Neutrophil (primary cell): Measurements from ENCODE around the gene FAM117A.

Experiments used
- H3K27ac ChIP-seq: fragments of 200-600 bp; sonication (generic); 2 replicates; pipeline ENCODE4 v1.5.1; 2016; ENCODE audit warnings: mild to moderate bottlenecking, moderate library complexity
- H3K27me3 ChIP-seq: fragments of 200-600 bp; sonication (generic); 2 replicates; pipeline ENCODE4 v1.6.0; 2016; ENCODE audit warnings: mild to moderate bottlenecking
- H3K36me3 ChIP-seq: fragments of 200-600 bp; sonication (generic); 2 replicates; pipeline ENCODE4 v1.5.1; 2017
- H3K4me1 ChIP-seq, 2 experiments: fragments of 200-600 bp in 1 of 2; sonication (generic) in 1 of 2; 1 replicate in 1 of 2; 2 replicates in 1 of 2; pipeline versions ENCODE4 v1.5.1 to v1.6.1; 2013 to 2016; ENCODE audit warnings: low read depth in 1 of 2, low read length in 1 of 2, mild to moderate bottlenecking in 1 of 2, moderate library complexity in 1 of 2; ENCODE audit not compliant: control insufficient read depth in 1 of 2, insufficient read depth in 1 of 2
- H3K4me3 ChIP-seq, 2 experiments: fragments of 200-600 bp in 1 of 2; sonication (generic) in 1 of 2; 1 replicate in 1 of 2; 2 replicates in 1 of 2; pipeline ENCODE4 v1.5.1; 2013 to 2016; ENCODE audit warnings: low read depth in 1 of 2, low read length in 1 of 2, mild to moderate bottlenecking in 1 of 2, moderate library complexity in 1 of 2
- H3K9me3 ChIP-seq: fragments of 200-600 bp; sonication (generic); 2 replicates; pipeline ENCODE4 v1.5.1; 2016
- CTCF ChIP-seq: fragments of 200-600 bp; sonication (generic); IDR thresholded peaks from 2 replicates; pipeline ENCODE4 v1.5.1; 2016; ENCODE audit warnings: antibody characterized with exemption

Gene FAM117A

GRCh38 chr17:49763735-49764558, at the start of gene FAM117A:
TSS of gene FAM117A (minus strand) at chr17:49764131. CDS start at chr17:49764087, 44 bp downstream.
- Histone ChIP-seq H3K36me3 (no peaks in the 10 kb centered on the region), H3K9me3 (no peaks in the 10 kb centered on the region), H3K4me3 (peak within 1 kb of the TSS; percentile 75 to 79), H3K4me1 (peaks cover 24 to 32% of the 10 kb centered on the region in 2 experiments), H3K27ac (peak within 1 kb of the TSS; percentile 78), H3K27me3 (no peaks in the 10 kb centered on the region)
- no peak for TF ChIP-seq CTCF

GRCh38 chr17:49809056-49809455, 45.1 kb upstream of the FAM117A start:
- no peak overlapping the region for H3K27ac ChIP-seq
- no peak overlapping the region for H3K4me3 ChIP-seq
- no peak for TF ChIP-seq CTCF
- peaks cover 95% of the 10 kb centered on the region for H3K36me3 ChIP-seq
- no peaks in the 10 kb centered on the region for H3K9me3 ChIP-seq
- no peaks in the 10 kb centered on the region for H3K4me1 ChIP-seq
- H3K27me3 ChIP-seq = no peaks in the 10 kb centered on the region

- Histone ChIP-seq H3K27ac (no peak overlapping the region), H3K27me3 (no peaks in the 10 kb centered on the region), H3K4me3 (no peak overlapping the region), H3K36me3 (peaks cover 81% of the 10 kb centered on the region), H3K4me1 (no peaks in the 10 kb centered on the region), H3K9me3 (no peaks in the 10 kb centered on the region)
- no peak for TF ChIP-seq CTCF
Observed at GRCh38 chr17:49798738-49799137, 34.8 kb upstream of the FAM117A start.

- Histone ChIP-seq H3K27me3 (no peaks in the 10 kb centered on the region), H3K4me1 (no peaks in the 10 kb centered on the region), H3K27ac (no peak overlapping the region), H3K9me3 (no peaks in the 10 kb centered on the region), H3K36me3 (peaks cover 83% of the 10 kb centered on the region), H3K4me3 (no peak overlapping the region)
- TF ChIP-seq CTCF = no peak
Observed at GRCh38 chr17:49798182-49798581, 34.3 kb upstream of the FAM117A start.

- no peak for TF ChIP-seq CTCF
- H3K36me3 ChIP-seq = peaks cover 75% of the 10 kb centered on the region
Observed at GRCh38 chr17:49795372-49795771, 31.4 kb upstream of the FAM117A start.

More at GRCh38 chr17:49795372-49795771, 31.4 kb upstream of the FAM117A start:
- no peak overlapping the region for H3K27ac ChIP-seq
- H3K27me3 ChIP-seq = no peaks in the 10 kb centered on the region
- no peaks in the 10 kb centered on the region for H3K4me1 ChIP-seq
- no peaks in the 10 kb centered on the region for H3K9me3 ChIP-seq
- H3K4me3 ChIP-seq = no peak overlapping the region
